WI38 (cell line): ENCODE results near the gene TIMMDC1.
"Not testable (repeated sequence)": the region's sequence is repeated elsewhere in the genome, so short reads cannot be mapped to it uniquely, and the experiment has no call there.

Experiments used
- H3K4me3 ChIP-seq: 2 replicates; pipeline ENCODE4 v1.5.1; 2011; ENCODE audit warnings: low read depth, mild to moderate bottlenecking, control low read depth, low read length
- TF ChIP-seq, protein P1 (sequence below): IDR thresholded peaks from 2 replicates; pipeline ENCODE4 v1.5.1; 2012; ENCODE audit warnings: low read depth, mild to moderate bottlenecking, control low read depth, low read length

Gene TIMMDC1

DNA sequence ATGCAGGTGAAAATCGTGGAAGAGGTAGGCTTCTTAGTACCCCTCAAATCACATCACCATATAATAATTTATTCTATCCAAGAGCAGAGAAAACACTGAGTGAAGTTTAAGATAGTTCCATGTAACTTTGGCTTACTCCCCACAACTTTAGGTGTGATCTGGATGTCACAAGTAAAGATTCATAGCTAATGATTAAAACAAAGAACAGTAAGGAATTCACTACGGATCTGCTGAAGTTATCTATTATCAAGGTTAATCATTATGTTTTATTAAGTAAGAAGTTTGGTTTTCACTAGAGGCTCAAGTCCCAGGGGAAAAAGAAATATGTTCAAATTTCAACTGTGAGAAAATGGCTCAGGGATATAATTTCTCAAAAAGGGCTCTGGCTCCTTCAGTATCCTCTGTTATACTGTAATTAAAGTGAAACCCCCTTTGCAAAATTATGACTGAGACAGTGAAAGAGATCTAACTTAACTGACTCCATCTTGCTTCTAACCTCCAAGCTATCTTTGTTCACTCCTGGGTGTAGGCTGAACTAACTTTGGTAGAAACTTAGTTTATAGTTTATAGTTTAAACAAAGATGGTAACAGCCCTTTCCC lies 43.9 kb downstream of the TIMMDC1 start:
- TF ChIP-seq, protein P1, sequence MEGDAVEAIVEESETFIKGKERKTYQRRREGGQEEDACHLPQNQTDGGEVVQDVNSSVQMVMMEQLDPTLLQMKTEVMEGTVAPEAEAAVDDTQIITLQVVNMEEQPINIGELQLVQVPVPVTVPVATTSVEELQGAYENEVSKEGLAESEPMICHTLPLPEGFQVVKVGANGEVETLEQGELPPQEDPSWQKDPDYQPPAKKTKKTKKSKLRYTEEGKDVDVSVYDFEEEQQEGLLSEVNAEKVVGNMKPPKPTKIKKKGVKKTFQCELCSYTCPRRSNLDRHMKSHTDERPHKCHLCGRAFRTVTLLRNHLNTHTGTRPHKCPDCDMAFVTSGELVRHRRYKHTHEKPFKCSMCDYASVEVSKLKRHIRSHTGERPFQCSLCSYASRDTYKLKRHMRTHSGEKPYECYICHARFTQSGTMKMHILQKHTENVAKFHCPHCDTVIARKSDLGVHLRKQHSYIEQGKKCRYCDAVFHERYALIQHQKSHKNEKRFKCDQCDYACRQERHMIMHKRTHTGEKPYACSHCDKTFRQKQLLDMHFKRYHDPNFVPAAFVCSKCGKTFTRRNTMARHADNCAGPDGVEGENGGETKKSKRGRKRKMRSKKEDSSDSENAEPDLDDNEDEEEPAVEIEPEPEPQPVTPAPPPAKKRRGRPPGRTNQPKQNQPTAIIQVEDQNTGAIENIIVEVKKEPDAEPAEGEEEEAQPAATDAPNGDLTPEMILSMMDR = no peak

DNA sequence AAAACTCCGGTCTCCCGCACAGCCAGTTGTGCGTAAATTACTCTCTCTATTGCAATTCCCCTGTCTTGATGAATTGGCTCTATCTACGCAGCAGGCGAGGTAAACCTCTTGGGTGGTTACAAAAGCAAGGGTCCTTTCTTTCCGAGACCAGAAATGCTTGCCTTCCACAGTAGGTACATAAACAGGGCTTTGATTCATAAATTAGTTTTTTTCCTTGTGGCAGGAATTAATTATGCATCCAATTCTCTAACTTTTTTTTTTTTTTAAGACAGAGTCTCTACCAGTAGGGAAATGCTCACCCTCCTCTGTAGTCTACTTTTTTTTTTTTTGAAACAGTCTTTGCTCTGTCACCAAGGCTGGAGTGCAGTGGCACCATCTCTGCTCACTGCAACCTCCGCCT lies 44.8 kb downstream of the TIMMDC1 start:
- TF ChIP-seq, protein P1 = no peak
- no peak overlapping the region for H3K4me3 ChIP-seq

More for the DNA sequence above, 43.9 kb downstream of the TIMMDC1 start:
- H3K4me3 ChIP-seq = no peak overlapping the region

DNA sequence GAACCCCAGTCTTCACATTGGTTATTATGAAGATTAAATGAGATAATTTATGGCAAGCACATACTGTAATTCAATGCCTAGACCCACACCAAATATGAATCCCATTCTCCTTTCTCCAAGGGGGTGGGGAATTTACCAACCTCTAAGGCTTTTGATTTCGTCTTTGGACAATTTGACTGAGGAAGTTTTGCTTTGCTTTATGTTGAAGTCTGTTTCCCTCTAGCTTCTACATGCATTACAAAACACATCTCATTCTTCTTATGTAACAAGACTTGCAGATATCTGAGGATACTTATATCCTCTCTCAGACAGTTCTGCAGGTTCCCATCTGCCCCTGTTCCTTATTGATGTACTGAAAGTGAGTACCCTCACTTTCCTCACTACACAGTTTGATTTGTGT lies 48.9 kb downstream of the TIMMDC1 start:
- TF ChIP-seq, protein P1 = no peak
- no peak overlapping the region for H3K4me3 ChIP-seq

DNA sequence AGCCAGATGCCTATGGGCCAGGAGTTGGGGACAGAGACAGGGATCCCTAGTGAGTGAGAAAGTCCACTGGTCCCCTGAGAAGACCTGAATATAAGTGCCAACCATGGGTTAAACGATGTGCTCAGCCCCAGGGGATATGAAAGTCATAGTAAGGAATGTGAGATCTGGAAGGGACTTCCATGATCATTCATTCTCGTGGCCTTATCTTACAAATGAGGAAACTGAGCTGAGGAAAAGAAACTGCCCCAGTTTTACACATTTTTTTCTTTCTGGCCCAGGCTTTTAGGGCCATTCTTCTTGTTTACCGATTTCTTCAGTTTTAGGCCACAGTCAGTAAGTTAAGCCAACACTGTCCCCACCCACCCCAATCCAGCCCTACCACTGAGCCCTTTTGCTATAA lies 50.0 kb downstream of the TIMMDC1 start:
- H3K4me3 ChIP-seq = no peak overlapping the region
- TF ChIP-seq, protein P1 = no peak

DNA sequence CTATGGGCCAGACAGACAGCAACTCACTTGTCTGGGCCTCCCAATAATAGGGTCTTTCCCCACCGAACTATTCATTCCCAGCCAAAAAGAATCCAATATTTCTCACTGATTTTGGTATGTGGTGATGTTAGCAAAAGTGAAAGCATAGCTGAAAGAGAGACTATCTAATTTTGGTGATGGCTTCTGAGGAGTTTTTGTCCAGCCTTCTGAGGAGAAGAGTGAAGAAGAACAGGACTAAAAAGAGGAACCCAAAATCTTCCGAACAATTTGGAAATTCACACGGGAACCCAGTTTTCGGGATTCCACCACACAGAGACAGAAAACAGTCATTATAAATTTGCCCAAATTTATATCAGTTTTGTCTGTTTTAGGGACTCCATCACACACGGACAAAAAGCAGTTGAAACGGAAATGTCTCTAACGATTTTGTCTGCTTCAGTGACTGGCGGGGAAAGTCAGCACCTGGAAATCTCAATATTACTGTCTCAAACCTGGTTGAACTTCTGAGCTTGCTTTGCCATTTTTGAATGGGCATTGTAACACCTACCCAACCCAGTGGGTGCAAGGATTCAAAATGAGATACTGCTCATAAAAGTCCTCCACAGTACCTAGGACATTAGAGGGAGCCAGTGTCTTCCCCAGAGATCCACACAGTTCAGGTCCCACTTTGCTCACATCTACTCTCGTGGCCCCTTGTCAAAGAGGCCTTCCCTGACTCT lies 52.0 kb downstream of the TIMMDC1 start:
- no peak overlapping the region for H3K4me3 ChIP-seq
- TF ChIP-seq, protein P1 = no peak

DNA sequence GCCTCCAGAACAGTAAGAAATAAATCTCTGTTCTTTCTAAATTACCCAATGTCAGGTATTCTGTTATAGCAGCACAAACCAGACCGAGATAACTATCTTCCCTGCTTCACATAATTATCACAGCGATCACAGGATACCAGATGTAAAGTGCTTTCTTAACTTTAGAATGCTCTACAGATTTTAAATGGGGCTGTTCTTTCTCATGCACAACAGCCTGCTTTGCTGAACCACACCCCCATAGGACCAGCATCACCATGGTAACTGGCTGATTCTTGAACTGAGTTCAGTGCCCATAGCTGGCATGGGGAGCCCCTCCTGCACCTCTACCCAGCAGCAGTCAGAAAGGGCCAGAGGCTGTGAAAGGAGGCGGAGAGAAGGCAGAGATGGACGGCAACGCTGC lies 53.3 kb downstream of the TIMMDC1 start:
- no peak overlapping the region for H3K4me3 ChIP-seq
- TF ChIP-seq, protein P1 = no peak

DNA sequence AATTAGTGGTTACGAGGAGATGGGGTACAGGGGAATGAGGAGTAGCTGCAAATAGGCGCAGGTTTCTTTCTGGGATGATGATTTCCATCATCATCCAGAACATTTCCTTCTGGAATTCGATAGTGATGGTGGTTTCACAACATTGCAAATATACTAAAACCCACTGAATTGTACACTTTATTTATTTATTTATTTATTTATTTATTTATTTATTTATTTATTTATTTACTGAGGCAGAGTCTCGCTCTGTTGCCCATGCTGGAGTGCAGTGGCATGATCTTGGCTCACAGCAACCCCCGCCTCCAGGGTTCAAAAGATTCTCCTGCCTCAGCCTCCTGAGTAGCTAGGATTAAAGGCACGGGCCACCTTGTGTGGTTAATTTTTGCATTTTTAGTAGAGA lies 54.6 kb downstream of the TIMMDC1 start:
- H3K4me3 ChIP-seq = not testable (repeated sequence)
